ENCODE measurements around the gene PARD3B.

PARD3B gene

GRCh38 chr2:205499006-205499405, 953.7 kb downstream of the PARD3B start:
- Histone ChIP-seq H3K36me3 (ENCODE audit: control insufficient read depth, low read depth, low read length) (no peaks in the 10 kb centered on the region), H3K9me3 (ENCODE audit: control insufficient read depth, low read depth, low read length) (peaks cover 3% of the 10 kb centered on the region), H3K9ac (ENCODE audit: low read length) (no peak overlapping the region), H3K27me3 (ENCODE audit: control insufficient read depth, insufficient read depth, low read length) (no peaks in the 10 kb centered on the region), H3K4me1 (ENCODE audit: control insufficient read depth, low read depth, low read length) (peaks cover 7% of the 10 kb centered on the region), H3K27ac (ENCODE audit: low read length) (no peak overlapping the region), H3K4me3 (ENCODE audit: low read length) (no peak overlapping the region)

- Histone ChIP-seq H3K4me1 (ENCODE audit: control insufficient read depth, low read depth, low read length) (peaks cover 7% of the 10 kb centered on the region), H3K9me3 (ENCODE audit: control insufficient read depth, low read depth, low read length) (peaks cover 3% of the 10 kb centered on the region), H3K9ac (ENCODE audit: low read length) (no peak overlapping the region), H3K4me3 (ENCODE audit: low read length) (no peak overlapping the region), H3K27me3 (ENCODE audit: control insufficient read depth, insufficient read depth, low read length) (no peaks in the 10 kb centered on the region), H3K36me3 (ENCODE audit: control insufficient read depth, low read depth, low read length) (no peaks in the 10 kb centered on the region), H3K27ac (ENCODE audit: low read length) (no peak overlapping the region)
These were observed 954.8 kb downstream of the PARD3B start for GRCh38 chr2:205500065-205500464.

GRCh38 chr2:205500951-205501350, 955.7 kb downstream of the PARD3B start:
- Histone ChIP-seq H3K9ac (ENCODE audit: low read length) (no peak overlapping the region), H3K4me1 (ENCODE audit: control insufficient read depth, low read depth, low read length) (peaks cover 7% of the 10 kb centered on the region), H3K27me3 (ENCODE audit: control insufficient read depth, insufficient read depth, low read length) (no peaks in the 10 kb centered on the region), H3K36me3 (ENCODE audit: control insufficient read depth, low read depth, low read length) (no peaks in the 10 kb centered on the region), H3K4me3 (ENCODE audit: low read length) (no peak overlapping the region), H3K27ac (ENCODE audit: low read length) (no peak overlapping the region), H3K9me3 (ENCODE audit: control insufficient read depth, low read depth, low read length) (peaks cover 3% of the 10 kb centered on the region)

GRCh38 chr2:205501826-205502225, 956.6 kb downstream of the PARD3B start:
- H3K9ac ChIP-seq (ENCODE audit: low read length): no peak overlapping the region
- H3K27ac ChIP-seq (ENCODE audit: low read length): no peak overlapping the region
- peaks cover under 1% of the 10 kb centered on the region for H3K4me1 ChIP-seq (ENCODE audit: control insufficient read depth, low read depth, low read length)
- H3K4me3 ChIP-seq (ENCODE audit: low read length): no peak overlapping the region
- no peaks in the 10 kb centered on the region for H3K36me3 ChIP-seq (ENCODE audit: control insufficient read depth, low read depth, low read length)
- peaks cover 3% of the 10 kb centered on the region for H3K9me3 ChIP-seq (ENCODE audit: control insufficient read depth, low read depth, low read length)
- no peaks in the 10 kb centered on the region for H3K27me3 ChIP-seq (ENCODE audit: control insufficient read depth, insufficient read depth, low read length)

- no peak overlapping the region for H3K27ac ChIP-seq (ENCODE audit: low read length)
- H3K4me3 ChIP-seq (ENCODE audit: low read length): no peak overlapping the region
- peaks cover under 1% of the 10 kb centered on the region for H3K4me1 ChIP-seq (ENCODE audit: control insufficient read depth, low read depth, low read length)
- peaks cover 3% of the 10 kb centered on the region for H3K9me3 ChIP-seq (ENCODE audit: control insufficient read depth, low read depth, low read length)
- H3K27me3 ChIP-seq (ENCODE audit: control insufficient read depth, insufficient read depth, low read length): no peaks in the 10 kb centered on the region
- H3K36me3 ChIP-seq (ENCODE audit: control insufficient read depth, low read depth, low read length): no peaks in the 10 kb centered on the region
- H3K9ac ChIP-seq (ENCODE audit: low read length): no peak overlapping the region
These were observed 960.1 kb downstream of the PARD3B start for GRCh38 chr2:205505371-205505770.

- Histone ChIP-seq H3K4me1 (ENCODE audit: control insufficient read depth, low read depth, low read length) (peaks cover 8% of the 10 kb centered on the region), H3K27me3 (ENCODE audit: control insufficient read depth, insufficient read depth, low read length) (no peaks in the 10 kb centered on the region), H3K36me3 (ENCODE audit: control insufficient read depth, low read depth, low read length) (no peaks in the 10 kb centered on the region)
These were observed 964.4 kb downstream of the PARD3B start for GRCh38 chr2:205509655-205510054.

GRCh38 chr2:205510345-205510744, 965.1 kb downstream of the PARD3B start:
- no peak overlapping the region for H3K4me3 ChIP-seq (ENCODE audit: low read length)
- no peak overlapping the region for H3K9ac ChIP-seq (ENCODE audit: low read length)
- H3K27me3 ChIP-seq (ENCODE audit: control insufficient read depth, insufficient read depth, low read length): no peaks in the 10 kb centered on the region
- peaks cover 4% of the 10 kb centered on the region for H3K9me3 ChIP-seq (ENCODE audit: control insufficient read depth, low read depth, low read length)
- H3K27ac ChIP-seq (ENCODE audit: low read length): no peak overlapping the region
- H3K36me3 ChIP-seq (ENCODE audit: control insufficient read depth, low read depth, low read length): no peaks in the 10 kb centered on the region
- H3K4me1 ChIP-seq (ENCODE audit: control insufficient read depth, low read depth, low read length): peaks cover 8% of the 10 kb centered on the region

More at GRCh38 chr2:205509655-205510054, 964.4 kb downstream of the PARD3B start:
- H3K27ac ChIP-seq (ENCODE audit: low read length): no peak overlapping the region
- H3K9ac ChIP-seq (ENCODE audit: low read length): no peak overlapping the region
- H3K9me3 ChIP-seq (ENCODE audit: control insufficient read depth, low read depth, low read length): no peaks in the 10 kb centered on the region
- H3K4me3 ChIP-seq (ENCODE audit: low read length): no peak overlapping the region

- H3K4me1 ChIP-seq (ENCODE audit: control insufficient read depth, low read depth, low read length): peaks cover 8% of the 10 kb centered on the region
- H3K36me3 ChIP-seq (ENCODE audit: control insufficient read depth, low read depth, low read length): no peaks in the 10 kb centered on the region
- no peak overlapping the region for H3K27ac ChIP-seq (ENCODE audit: low read length)
- H3K9ac ChIP-seq (ENCODE audit: low read length): no peak overlapping the region
- H3K27me3 ChIP-seq (ENCODE audit: control insufficient read depth, insufficient read depth, low read length): no peaks in the 10 kb centered on the region
- no peak overlapping the region for H3K4me3 ChIP-seq (ENCODE audit: low read length)
- H3K9me3 ChIP-seq (ENCODE audit: control insufficient read depth, low read depth, low read length): peaks cover 4% of the 10 kb centered on the region
These were observed 965.9 kb downstream of the PARD3B start for GRCh38 chr2:205511221-205511620.

- H3K9me3 ChIP-seq (ENCODE audit: control insufficient read depth, low read depth, low read length): peaks cover 4% of the 10 kb centered on the region
- H3K4me1 ChIP-seq (ENCODE audit: control insufficient read depth, low read depth, low read length): peaks cover 8% of the 10 kb centered on the region
- H3K27me3 ChIP-seq (ENCODE audit: control insufficient read depth, insufficient read depth, low read length): no peaks in the 10 kb centered on the region
- H3K9ac ChIP-seq (ENCODE audit: low read length): no peak overlapping the region
- H3K27ac ChIP-seq (ENCODE audit: low read length): no peak overlapping the region
- H3K36me3 ChIP-seq (ENCODE audit: control insufficient read depth, low read depth, low read length): no peaks in the 10 kb centered on the region
- no peak overlapping the region for H3K4me3 ChIP-seq (ENCODE audit: low read length)
These were observed 966.4 kb downstream of the PARD3B start for GRCh38 chr2:205511641-205512040.

- H3K4me1 ChIP-seq (ENCODE audit: control insufficient read depth, low read depth, low read length): no peaks in the 10 kb centered on the region
- H3K9me3 ChIP-seq (ENCODE audit: control insufficient read depth, low read depth, low read length): no peaks in the 10 kb centered on the region
- H3K27ac ChIP-seq (ENCODE audit: low read length): no peak overlapping the region
- H3K36me3 ChIP-seq (ENCODE audit: control insufficient read depth, low read depth, low read length): no peaks in the 10 kb centered on the region
- no peak overlapping the region for H3K4me3 ChIP-seq (ENCODE audit: low read length)
- no peak overlapping the region for H3K9ac ChIP-seq (ENCODE audit: low read length)
- H3K27me3 ChIP-seq (ENCODE audit: control insufficient read depth, insufficient read depth, low read length): no peaks in the 10 kb centered on the region
These were observed 975.0 kb downstream of the PARD3B start for GRCh38 chr2:205520311-205520710.

GRCh38 chr2:205524656-205525055, 979.4 kb downstream of the PARD3B start:
- Histone ChIP-seq H3K36me3 (ENCODE audit: control insufficient read depth, low read depth, low read length) (no peaks in the 10 kb centered on the region), H3K4me1 (ENCODE audit: control insufficient read depth, low read depth, low read length) (no peaks in the 10 kb centered on the region), H3K27me3 (ENCODE audit: control insufficient read depth, insufficient read depth, low read length) (no peaks in the 10 kb centered on the region), H3K4me3 (ENCODE audit: low read length) (no peak overlapping the region), H3K27ac (ENCODE audit: low read length) (no peak overlapping the region), H3K9ac (ENCODE audit: low read length) (no peak overlapping the region), H3K9me3 (ENCODE audit: control insufficient read depth, low read depth, low read length) (no peaks in the 10 kb centered on the region)

- no peak overlapping the region for H3K4me3 ChIP-seq (ENCODE audit: low read length)
- no peaks in the 10 kb centered on the region for H3K27me3 ChIP-seq (ENCODE audit: control insufficient read depth, insufficient read depth, low read length)
- H3K9ac ChIP-seq (ENCODE audit: low read length): no peak overlapping the region
- no peaks in the 10 kb centered on the region for H3K9me3 ChIP-seq (ENCODE audit: control insufficient read depth, low read depth, low read length)
- no peak overlapping the region for H3K27ac ChIP-seq (ENCODE audit: low read length)
- H3K36me3 ChIP-seq (ENCODE audit: control insufficient read depth, low read depth, low read length): no peaks in the 10 kb centered on the region
- H3K4me1 ChIP-seq (ENCODE audit: control insufficient read depth, low read depth, low read length): peaks cover 9% of the 10 kb centered on the region
These were observed 982.5 kb downstream of the PARD3B start for GRCh38 chr2:205527801-205528200.

Measured in iPS-18a (cell line).